Ectodermal cell (in vitro differentiated cells): ENCODE data around the gene CEP85L.

Source experiments
- H3K27ac ChIP-seq: 2 replicates; pipeline ENCODE4 v1.7.0; 2013; ENCODE audit warnings: mild to moderate bottlenecking, low read depth, low read length; ENCODE audit not compliant: insufficient read depth, poor library complexity, severe bottlenecking
- H3K27me3 ChIP-seq: 2 replicates; pipeline ENCODE4 v1.7.0; 2013; ENCODE audit warnings: mild to moderate bottlenecking, low read length; ENCODE audit not compliant: insufficient read depth, control insufficient read depth, poor library complexity, severe bottlenecking
- H3K36me3 ChIP-seq: one replicate; pipeline ENCODE4 v1.7.0; 2013; ENCODE audit warnings: low read length; ENCODE audit not compliant: control insufficient read depth, insufficient read depth
- H3K4me1 ChIP-seq: one replicate; pipeline ENCODE4 v1.7.0; 2013; ENCODE audit warnings: low read length; ENCODE audit not compliant: control insufficient read depth, insufficient read depth
- H3K4me3 ChIP-seq: 2 replicates; pipeline ENCODE4 v1.7.0; 2013; ENCODE audit warnings: low read depth, low read length, control low read depth; ENCODE audit not compliant: insufficient read depth
- H3K9me3 ChIP-seq: 2 replicates; pipeline ENCODE4 v1.7.0; 2013; ENCODE audit warnings: mild to moderate bottlenecking, low read length, moderate library complexity; ENCODE audit not compliant: control insufficient read depth
- WGBS, 2 experiments: methylation state at CpG; one replicate each; pipeline ENCODE4 v1.1.7; 2013; ENCODE audit warnings: missing lambda C conversion rate in 2 of 2; 5-methylcytosine and 5-hydroxymethylcytosine counted together

The CEP85L gene

DNA sequence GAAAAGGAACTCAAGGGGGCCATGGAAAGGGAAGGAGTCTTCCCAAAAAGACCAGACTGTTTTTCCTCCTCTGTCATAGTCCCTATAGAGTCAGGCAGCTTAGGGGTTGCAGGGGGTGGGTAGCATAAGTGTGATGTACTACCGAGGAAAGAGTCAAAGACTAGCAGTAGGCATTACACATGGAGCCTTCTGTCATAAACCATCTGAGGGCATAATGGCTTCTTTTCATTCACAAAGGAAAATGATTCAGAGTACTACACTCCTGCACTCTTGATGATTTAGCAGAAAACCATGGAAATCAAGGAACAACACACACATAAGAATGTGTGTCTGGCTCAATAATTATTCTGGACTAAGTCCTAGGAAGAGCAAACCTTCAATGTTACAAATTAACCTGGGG lies 88.4 kb downstream of the CEP85L start:
- 89 to 100% methylated on average over 1 of the region's 1 CpG for WGBS, 2 experiments
- Histone ChIP-seq H3K4me1 (no peaks in the 10 kb centered on the region), H3K27ac (no peak overlapping the region)

DNA sequence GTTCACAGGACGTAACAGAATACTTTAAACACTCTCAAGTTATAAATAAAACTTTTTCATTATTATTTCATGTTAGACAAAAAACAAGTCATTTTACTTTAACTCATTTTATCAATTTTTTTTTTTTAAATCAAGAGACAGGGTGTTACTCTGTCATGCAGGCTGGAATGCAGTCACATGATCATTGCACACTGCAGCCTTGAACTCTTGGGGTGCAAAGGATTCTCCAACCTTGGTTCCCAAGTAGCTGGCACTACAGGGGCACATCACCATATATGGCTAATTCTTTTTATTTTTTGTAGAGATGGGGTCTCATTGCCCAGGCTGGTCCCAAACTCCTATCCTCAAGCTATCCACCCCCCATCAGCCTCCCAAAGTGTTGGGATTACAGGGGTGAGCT lies 89.1 kb downstream of the CEP85L start:
- H3K4me3 ChIP-seq, result no peak overlapping the region
- 90% methylated on average over 1 of the region's 1 CpG; no CpG with 5 or more reads in 1 of the 2 experiments for WGBS, 2 experiments
- H3K9me3 ChIP-seq, result no peaks in the 10 kb centered on the region
- no peaks in the 10 kb centered on the region for H3K36me3 ChIP-seq
- H3K27me3 ChIP-seq, result no peaks in the 10 kb centered on the region
- no peak overlapping the region for H3K27ac ChIP-seq
- H3K4me1 ChIP-seq, result no peaks in the 10 kb centered on the region

More for the DNA sequence above, 88.4 kb downstream of the CEP85L start:
- no peaks in the 10 kb centered on the region for H3K27me3 ChIP-seq
- H3K36me3 ChIP-seq, result no peaks in the 10 kb centered on the region
- no peaks in the 10 kb centered on the region for H3K9me3 ChIP-seq
- no peak overlapping the region for H3K4me3 ChIP-seq

DNA sequence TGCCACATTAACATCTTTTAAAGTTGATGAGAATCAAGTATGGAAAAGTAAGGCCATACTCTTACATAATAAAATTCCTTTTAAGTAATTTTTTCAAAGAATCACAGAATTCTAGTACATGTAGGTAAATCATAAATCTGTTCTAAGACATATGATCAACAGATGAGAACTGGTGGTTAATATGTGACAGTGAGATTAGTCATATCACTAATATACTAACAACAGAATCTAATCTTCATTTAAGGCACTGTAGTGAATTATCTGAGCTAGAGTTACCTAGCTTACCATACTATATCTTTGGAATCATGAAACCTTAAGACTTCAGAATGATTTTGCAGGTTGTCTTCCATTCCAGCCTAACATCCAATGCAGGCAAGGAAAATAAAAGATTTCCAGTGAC lies 91.7 kb downstream of the CEP85L start:
- no peaks in the 10 kb centered on the region for H3K36me3 ChIP-seq
- no peak overlapping the region for H3K4me3 ChIP-seq
- no peaks in the 10 kb centered on the region for H3K9me3 ChIP-seq
- H3K4me1 ChIP-seq, result no peaks in the 10 kb centered on the region
- H3K27me3 ChIP-seq, result no peaks in the 10 kb centered on the region
- H3K27ac ChIP-seq, result no peak overlapping the region

DNA sequence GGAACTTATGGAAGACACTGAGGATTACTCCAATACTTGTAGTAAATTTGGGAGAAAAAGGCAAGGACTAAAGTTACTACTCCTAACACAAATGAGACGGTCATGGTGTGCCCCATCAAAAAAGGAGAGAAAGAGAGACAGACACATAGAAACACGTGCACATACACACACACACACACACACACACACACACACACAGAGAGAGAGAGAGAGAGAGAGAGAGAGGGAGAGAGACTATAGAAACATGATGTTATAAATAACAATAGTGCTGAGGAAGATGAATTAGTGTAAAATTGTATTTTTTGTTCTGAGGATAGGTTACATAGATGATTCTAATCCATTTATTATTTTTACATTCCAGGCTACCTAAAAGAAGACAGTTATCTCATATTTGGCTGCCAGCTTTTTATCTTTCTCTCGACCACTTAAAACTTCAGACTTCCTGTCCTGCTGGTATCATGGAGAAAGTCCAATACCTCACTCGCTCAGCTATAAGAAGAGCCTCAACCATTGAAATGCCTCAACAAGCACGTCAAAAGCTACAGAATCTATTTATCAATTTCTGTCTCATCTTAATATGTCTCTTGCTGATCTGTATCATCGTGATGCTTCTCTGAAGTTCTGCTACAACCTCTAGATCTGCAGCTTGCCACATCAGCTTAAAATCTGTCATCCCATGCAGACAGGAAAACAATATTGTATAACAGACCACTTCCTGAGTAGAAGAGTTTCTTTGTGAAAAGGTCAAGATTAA lies 92.8 kb downstream of the CEP85L start:
- Histone ChIP-seq H3K4me3 (no peak overlapping the region), H3K27me3 (no peaks in the 10 kb centered on the region), H3K9me3 (no peaks in the 10 kb centered on the region), H3K27ac (no peak overlapping the region), H3K4me1 (no peaks in the 10 kb centered on the region), H3K36me3 (no peaks in the 10 kb centered on the region)
- WGBS, 2 experiments, result 91 to 94% methylated on average over 4 of the region's 6 CpGs

GRCh38 chr6:118554698-118555097 lies 96.7 kb downstream of the CEP85L start:
- Histone ChIP-seq H3K36me3 (no peaks in the 10 kb centered on the region), H3K4me3 (no peak overlapping the region), H3K9me3 (no peaks in the 10 kb centered on the region), H3K27ac (no peak overlapping the region), H3K27me3 (no peaks in the 10 kb centered on the region), H3K4me1 (no peaks in the 10 kb centered on the region)
- 52 to 60% methylated on average over 1 of the region's 1 CpG for WGBS, 2 experiments

DNA sequence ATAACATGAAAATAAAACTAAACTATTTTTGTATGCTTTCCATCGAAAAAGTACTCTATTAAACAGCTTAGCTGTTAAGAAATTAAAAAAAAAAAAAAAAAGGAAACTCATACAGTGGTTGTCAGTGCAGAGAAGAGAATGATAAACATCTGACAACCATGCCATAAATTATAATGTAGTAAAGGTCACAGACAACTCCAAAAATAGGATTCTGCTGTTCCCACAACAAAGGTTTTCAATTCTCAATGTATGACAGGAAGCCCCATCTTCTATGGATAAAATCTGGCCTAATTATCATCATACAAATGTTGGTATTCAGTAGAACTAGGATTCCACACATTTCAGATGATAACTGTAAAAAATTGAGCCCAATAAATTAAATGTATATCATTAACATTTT lies 98.3 kb downstream of the CEP85L start:
- no peak overlapping the region for H3K4me3 ChIP-seq
- WGBS, 2 experiments, result no CpG with 5 or more reads among the region's 1 CpG
- no peak overlapping the region for H3K27ac ChIP-seq

DNA sequence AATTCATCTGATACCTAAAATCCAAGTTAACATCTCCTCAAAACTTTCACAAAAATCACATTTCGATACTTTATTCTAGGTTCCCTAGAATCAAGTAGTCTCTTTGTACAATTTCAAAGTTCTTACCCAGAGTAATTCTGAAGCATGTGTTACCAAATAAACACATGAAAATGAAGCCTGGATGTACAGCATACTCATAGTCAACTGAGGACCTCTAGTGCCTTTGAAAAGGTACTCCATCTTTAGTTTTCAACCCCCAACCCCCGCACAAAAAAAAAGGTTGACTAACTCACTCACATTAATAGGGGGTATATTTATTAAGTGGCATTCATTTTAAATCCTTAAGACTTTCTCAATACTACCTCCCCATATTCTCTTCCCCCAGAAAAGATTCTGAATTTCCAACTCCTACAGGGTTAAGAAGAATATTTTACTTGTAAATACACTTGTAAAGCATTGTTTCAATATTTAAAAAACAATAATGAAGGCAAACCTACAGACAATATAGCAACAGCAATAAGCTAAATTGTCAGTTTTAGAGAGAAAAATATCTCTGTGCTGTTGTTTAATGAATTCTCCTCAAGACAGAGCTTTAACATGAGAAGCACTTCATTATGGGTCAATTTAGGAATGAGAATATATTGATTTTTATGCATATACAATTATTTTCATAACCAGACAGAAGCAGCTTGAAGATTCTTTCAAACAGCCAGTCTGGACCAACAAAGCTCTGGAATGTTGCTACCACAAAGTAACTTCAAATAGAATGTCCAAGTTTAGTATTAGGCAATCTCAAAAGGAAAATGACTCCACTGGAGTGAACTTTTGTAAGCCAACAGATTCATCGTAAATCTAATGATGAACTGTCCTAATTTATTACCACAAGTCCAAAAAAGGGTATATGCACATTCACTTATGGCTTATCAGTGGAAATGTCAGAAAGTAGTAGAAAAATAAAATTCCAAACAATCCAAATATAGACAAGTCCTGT lies 100.0 kb downstream of the CEP85L start:
- Histone ChIP-seq H3K27ac (no peak overlapping the region), H3K36me3 (no peaks in the 10 kb centered on the region), H3K27me3 (no peaks in the 10 kb centered on the region), H3K4me3 (no peak overlapping the region), H3K4me1 (no peaks in the 10 kb centered on the region), H3K9me3 (no peaks in the 10 kb centered on the region)
- 64 to 78% methylated on average over 2 of the region's 3 CpGs for WGBS, 2 experiments

More for the DNA sequence above, 98.3 kb downstream of the CEP85L start:
- H3K27me3 ChIP-seq, result no peaks in the 10 kb centered on the region
- no peaks in the 10 kb centered on the region for H3K36me3 ChIP-seq
- H3K4me1 ChIP-seq, result no peaks in the 10 kb centered on the region
- no peaks in the 10 kb centered on the region for H3K9me3 ChIP-seq

- Histone ChIP-seq H3K27me3 (no peaks in the 10 kb centered on the region), H3K9me3 (no peaks in the 10 kb centered on the region)
These were observed 102.8 kb downstream of the CEP85L start for GRCh38 chr6:118548613-118549012.

DNA sequence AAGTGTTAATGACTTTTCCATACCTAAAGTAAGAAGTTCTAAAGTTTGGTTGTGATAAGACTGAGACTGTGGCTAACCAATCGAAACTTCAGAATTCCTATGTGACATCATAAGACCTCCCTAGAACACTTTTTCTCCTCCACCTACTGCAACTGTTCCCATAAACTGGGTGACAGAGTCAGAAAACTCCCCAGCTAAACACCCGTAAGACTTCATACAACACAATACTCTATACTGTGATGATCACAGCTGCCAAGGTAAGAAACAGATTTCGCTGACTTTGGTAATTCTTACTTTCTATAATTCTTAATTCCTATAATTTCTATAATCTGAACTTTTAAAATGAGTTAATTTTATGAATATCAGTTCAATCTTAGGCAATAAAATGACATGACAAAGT lies 103.3 kb downstream of the CEP85L start, which contains the start of gene PLN:
Gene PLN (plus strand): TSS at position 161 of the 400 bp plus-strand sequence. CDS start 10,626 bp downstream, outside the sequence.
- H3K9me3 ChIP-seq, result no peaks in the 10 kb centered on the region
- WGBS, 2 experiments, result 88 to 91% methylated on average over 2 to 3 of the region's 3 CpGs
- H3K4me1 ChIP-seq, result no peaks in the 10 kb centered on the region

More at GRCh38 chr6:118548613-118549012, 102.8 kb downstream of the CEP85L start:
- no peak overlapping the region for H3K27ac ChIP-seq
- no peaks in the 10 kb centered on the region for H3K4me1 ChIP-seq
- no peak overlapping the region for H3K4me3 ChIP-seq
- H3K36me3 ChIP-seq, result no peaks in the 10 kb centered on the region

DNA sequence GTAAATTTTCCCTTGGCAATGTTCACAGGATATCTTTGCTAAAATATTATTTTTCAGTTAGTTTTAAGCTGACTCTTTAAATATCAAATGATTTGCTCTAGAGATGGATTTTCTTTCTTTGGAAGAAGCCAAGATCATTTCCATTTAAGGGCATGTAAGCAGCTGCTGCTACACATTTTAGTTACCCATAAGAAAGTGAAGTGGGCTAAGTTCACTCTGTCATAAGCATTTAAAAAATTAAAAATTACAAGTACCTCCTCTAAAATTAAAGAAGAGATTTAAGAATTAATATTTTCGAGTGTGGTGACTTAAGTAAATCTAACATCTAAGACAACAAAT lies 104.5 kb downstream of the CEP85L start:
- H3K27me3 ChIP-seq, result no peaks in the 10 kb centered on the region
- no peaks in the 10 kb centered on the region for H3K9me3 ChIP-seq
- H3K27ac ChIP-seq, result no peak overlapping the region
- no peaks in the 10 kb centered on the region for H3K4me1 ChIP-seq
- 80% methylated on average over 1 of the region's 1 CpG; no CpG with 5 or more reads in 1 of the 2 experiments for WGBS, 2 experiments
- no peaks in the 10 kb centered on the region for H3K36me3 ChIP-seq
- no peak overlapping the region for H3K4me3 ChIP-seq

More for the DNA sequence above, 103.3 kb downstream of the CEP85L start, which contains the start of gene PLN:
- Histone ChIP-seq H3K27me3 (no peaks in the 10 kb centered on the region), H3K4me3 (no peak within 1 kb of the TSS), H3K36me3 (no peaks in the 10 kb centered on the region), H3K27ac (no peak within 1 kb of the TSS)
